ENCODE results near the gene GRM7. TPM values are rescaled to one million over a fixed set of nuclear protein-coding genes. Genes with fewer than 3 reads are reported as not detected.

The GRM7 gene
- total RNA-seq, 1 donor from 2014 or later = 0.34 TPM

GRCh38 chr3:6862880-6863195 is 1.9 kb downstream of the GRM7 start:
- Mint-ChIP-seq H3K27ac (no peak overlapping the region), H3K9me3 (ENCODE audit: low read depth) (no peaks in the 10 kb centered on the region), H3K36me3 (ENCODE audit: insufficient read depth) (no peaks in the 10 kb centered on the region), H3K4me3 (ENCODE audit: low read depth) (peak overlapping the region; percentile 35), H3K4me1 (ENCODE audit: low read depth) (peaks cover 4% of the 10 kb centered on the region), H3K27me3 (peaks cover 88% of the 10 kb centered on the region)
- no peak for DNase-seq (ENCODE audit: low spot score, unreplicated experiment)
- no peak for TF ChIP-seq CTCF (IDR thresholded peaks at IDR 0.05; ENCODE audit: unreplicated experiment)

DNA sequence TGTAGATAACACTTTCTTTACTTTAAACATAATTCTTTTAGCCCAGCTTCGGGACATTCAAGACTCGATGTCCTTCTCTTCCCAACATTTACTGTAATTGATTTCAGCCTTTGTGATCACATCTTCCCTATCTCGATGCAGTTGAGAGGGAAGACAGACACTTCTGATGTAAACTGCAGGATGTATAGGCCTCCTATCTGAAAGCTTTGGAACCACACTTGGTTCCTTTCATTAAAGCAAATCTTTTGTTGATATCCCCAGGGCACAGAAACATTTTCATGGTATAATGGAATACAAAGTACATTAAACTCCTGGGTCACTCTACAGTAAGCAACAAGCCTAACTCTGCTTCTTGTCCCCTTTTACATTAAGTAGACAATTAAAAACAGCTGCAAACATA is 6.4 kb downstream of the GRM7 start:
- no peak for DNase-seq (ENCODE audit: low spot score, unreplicated experiment)
- H3K4me1 Mint-ChIP-seq (ENCODE audit: low read depth) = peaks cover 1% of the 10 kb centered on the region
- no peaks in the 10 kb centered on the region for H3K9me3 Mint-ChIP-seq (ENCODE audit: low read depth)
- no peak overlapping the region for H3K4me3 Mint-ChIP-seq (ENCODE audit: low read depth)
- H3K27ac Mint-ChIP-seq = no peak overlapping the region
- H3K27me3 Mint-ChIP-seq = peaks cover 58% of the 10 kb centered on the region
- no peaks in the 10 kb centered on the region for H3K36me3 Mint-ChIP-seq (ENCODE audit: insufficient read depth)
- no peak for TF ChIP-seq CTCF (IDR thresholded peaks at IDR 0.05; ENCODE audit: unreplicated experiment)

GRCh38 chr3:6878731-6879130 is 17.8 kb downstream of the GRM7 start:
- Mint-ChIP-seq H3K36me3 (ENCODE audit: insufficient read depth) (no peaks in the 10 kb centered on the region), H3K27me3 (no peaks in the 10 kb centered on the region), H3K4me3 (ENCODE audit: low read depth) (no peak overlapping the region), H3K9me3 (ENCODE audit: low read depth) (no peaks in the 10 kb centered on the region), H3K27ac (no peak overlapping the region), H3K4me1 (ENCODE audit: low read depth) (no peaks in the 10 kb centered on the region)
- no peak for DNase-seq (ENCODE audit: low spot score, unreplicated experiment)
- no peak for TF ChIP-seq CTCF (IDR thresholded peaks at IDR 0.05; ENCODE audit: unreplicated experiment)

- H3K4me1 Mint-ChIP-seq (ENCODE audit: low read depth) = peaks cover 1% of the 10 kb centered on the region
- no peak for DNase-seq (ENCODE audit: low spot score, unreplicated experiment)
- H3K27me3 Mint-ChIP-seq = no peaks in the 10 kb centered on the region
- no peak overlapping the region for H3K27ac Mint-ChIP-seq
- no peaks in the 10 kb centered on the region for H3K9me3 Mint-ChIP-seq (ENCODE audit: low read depth)
- no peak overlapping the region for H3K4me3 Mint-ChIP-seq (ENCODE audit: low read depth)
- H3K36me3 Mint-ChIP-seq (ENCODE audit: insufficient read depth) = no peaks in the 10 kb centered on the region
- no peak for TF ChIP-seq CTCF (IDR thresholded peaks at IDR 0.05; ENCODE audit: unreplicated experiment)
Measured at GRCh38 chr3:6912240-6912639, 51.3 kb downstream of the GRM7 start.

GRCh38 chr3:6915898-6916297 is 55.0 kb downstream of the GRM7 start:
- Mint-ChIP-seq H3K36me3 (ENCODE audit: insufficient read depth) (no peaks in the 10 kb centered on the region), H3K4me3 (ENCODE audit: low read depth) (no peak overlapping the region), H3K27me3 (no peaks in the 10 kb centered on the region), H3K4me1 (ENCODE audit: low read depth) (no peaks in the 10 kb centered on the region), H3K27ac (no peak overlapping the region), H3K9me3 (ENCODE audit: low read depth) (no peaks in the 10 kb centered on the region)
- DNase-seq (ENCODE audit: low spot score, unreplicated experiment) = no peak
- TF ChIP-seq CTCF (IDR thresholded peaks at IDR 0.05; ENCODE audit: unreplicated experiment) = no peak

All from progenitor cell of endocrine pancreas (in vitro differentiated cells).